OCI-LY1 (cell line): ENCODE measurements around the gene THAP12.

Experiments used
- EZH2 ChIP-seq: fragments of 200-600 bp; sonication (generic), shearing (Covaris generic); IDR thresholded peaks from 2 replicates; pipeline ENCODE4 v1.8.0; 2017; ENCODE audit warnings: borderline replicate concordance, mixed run types, mild to moderate bottlenecking, antibody characterized with exemption, low read length, moderate library complexity, mixed read lengths
- TF ChIP-seq, protein P1 (sequence below): fragments of 200-600 bp; sonication (generic), shearing (Covaris generic); IDR thresholded peaks from 2 replicates; pipeline ENCODE4 v1.5.1; 2017; ENCODE audit warnings: mild to moderate bottlenecking, antibody characterized with exemption, low read length, moderate library complexity, mixed read lengths

DNA sequence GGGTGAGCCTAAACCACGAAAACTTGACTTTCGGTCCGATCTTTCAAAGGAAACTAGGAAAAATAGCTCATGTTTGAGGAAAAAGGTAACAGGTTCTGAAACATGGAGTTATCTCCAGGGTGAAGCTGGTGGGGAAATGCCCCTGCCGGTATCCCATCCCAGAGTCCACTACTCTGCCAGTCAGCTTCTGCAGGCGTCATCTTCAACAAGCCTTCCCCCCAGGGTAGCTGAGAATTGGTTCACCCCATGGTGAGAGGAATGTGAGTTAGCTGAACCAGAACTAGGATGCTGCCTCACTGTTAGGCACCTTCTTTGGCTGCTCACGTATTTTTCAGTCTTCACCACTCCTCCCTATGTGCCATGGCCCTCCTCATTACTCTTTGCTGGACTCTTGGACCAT lies 1.3 kb upstream of the THAP12 start:
- TF ChIP-seq, protein P1, sequence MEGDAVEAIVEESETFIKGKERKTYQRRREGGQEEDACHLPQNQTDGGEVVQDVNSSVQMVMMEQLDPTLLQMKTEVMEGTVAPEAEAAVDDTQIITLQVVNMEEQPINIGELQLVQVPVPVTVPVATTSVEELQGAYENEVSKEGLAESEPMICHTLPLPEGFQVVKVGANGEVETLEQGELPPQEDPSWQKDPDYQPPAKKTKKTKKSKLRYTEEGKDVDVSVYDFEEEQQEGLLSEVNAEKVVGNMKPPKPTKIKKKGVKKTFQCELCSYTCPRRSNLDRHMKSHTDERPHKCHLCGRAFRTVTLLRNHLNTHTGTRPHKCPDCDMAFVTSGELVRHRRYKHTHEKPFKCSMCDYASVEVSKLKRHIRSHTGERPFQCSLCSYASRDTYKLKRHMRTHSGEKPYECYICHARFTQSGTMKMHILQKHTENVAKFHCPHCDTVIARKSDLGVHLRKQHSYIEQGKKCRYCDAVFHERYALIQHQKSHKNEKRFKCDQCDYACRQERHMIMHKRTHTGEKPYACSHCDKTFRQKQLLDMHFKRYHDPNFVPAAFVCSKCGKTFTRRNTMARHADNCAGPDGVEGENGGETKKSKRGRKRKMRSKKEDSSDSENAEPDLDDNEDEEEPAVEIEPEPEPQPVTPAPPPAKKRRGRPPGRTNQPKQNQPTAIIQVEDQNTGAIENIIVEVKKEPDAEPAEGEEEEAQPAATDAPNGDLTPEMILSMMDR, result no peak
- TF ChIP-seq EZH2, result no peak
